HG03460 (cell line): ENCODE results near the gene CPAMD8.

ENCODE experiments used
- ATAC-seq: cut with Tn5 transposase; IDR thresholded peaks from one replicate; pipeline ENCODE4 v1.9.1; 2021; ENCODE audit not compliant: unreplicated experiment

Gene CPAMD8

DNA sequence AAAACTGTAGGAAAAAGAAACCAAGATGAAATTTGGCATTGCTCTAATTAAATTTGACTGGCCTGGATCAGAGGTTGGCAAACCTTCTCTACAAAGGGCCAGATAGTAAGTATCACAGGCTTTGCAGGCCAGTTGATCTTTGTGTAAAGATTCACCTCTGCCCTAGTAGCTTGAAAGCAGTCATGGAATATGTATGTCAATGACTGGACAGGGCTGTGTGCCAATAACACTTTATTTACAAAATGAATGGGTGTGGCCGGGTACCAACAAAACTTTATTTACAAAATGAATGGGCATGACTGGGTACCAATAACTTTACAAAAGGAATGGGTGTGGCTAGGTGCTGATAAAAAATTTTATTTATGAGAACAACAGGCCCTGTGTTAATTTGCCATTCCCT lies 177.4 kb downstream of the CPAMD8 start:
- no peak for ATAC-seq

GRCh38 chr19:16847430-16847829 lies 179.2 kb downstream of the CPAMD8 start:
- no peak for ATAC-seq

GRCh38 chr19:16846901-16847300 lies 179.7 kb downstream of the CPAMD8 start:
- no peak for ATAC-seq
